HG03039 (cell line): ENCODE measurements around the gene DHRS7B.
"Not testable (repeated sequence)": the region's sequence is repeated elsewhere in the genome, so short reads cannot be mapped to it uniquely, and the experiment has no call there.

Experiments used
- ATAC-seq: cut with Tn5 transposase; IDR thresholded peaks from one replicate; pipeline ENCODE4 v1.9.1; 2021; ENCODE audit warnings: mild to moderate bottlenecking, moderate library complexity; ENCODE audit not compliant: unreplicated experiment

DHRS7B gene

DNA sequence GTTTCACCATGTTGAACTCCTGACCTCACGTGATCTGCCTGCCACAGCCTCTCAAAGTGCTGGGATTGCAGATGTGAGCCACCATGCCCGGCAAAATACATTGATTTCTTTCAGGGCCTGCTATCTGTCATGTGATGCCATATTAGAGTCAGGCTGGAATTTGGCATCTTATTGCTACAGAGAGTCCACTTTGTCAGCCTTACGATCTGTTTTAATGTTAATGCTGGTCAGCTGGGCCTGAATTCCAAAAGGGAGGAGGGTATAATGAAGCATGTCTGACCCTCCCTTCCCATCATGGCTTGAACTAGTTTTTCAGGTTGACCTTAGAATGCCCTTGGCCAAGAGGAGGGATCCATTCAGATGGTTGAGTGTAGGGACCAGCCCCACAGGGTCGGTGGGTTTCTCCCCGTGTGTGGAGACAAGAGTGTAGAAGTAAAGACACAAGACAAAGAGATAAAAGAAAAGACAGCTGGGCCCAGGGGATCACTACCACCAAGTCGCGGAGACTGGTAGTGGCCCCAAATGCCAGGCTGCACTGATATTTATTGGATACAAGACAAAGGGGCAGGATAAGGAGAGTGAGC, 19.6 kb upstream of the DHRS7B start:
- not testable (repeated sequence) for ATAC-seq

DNA sequence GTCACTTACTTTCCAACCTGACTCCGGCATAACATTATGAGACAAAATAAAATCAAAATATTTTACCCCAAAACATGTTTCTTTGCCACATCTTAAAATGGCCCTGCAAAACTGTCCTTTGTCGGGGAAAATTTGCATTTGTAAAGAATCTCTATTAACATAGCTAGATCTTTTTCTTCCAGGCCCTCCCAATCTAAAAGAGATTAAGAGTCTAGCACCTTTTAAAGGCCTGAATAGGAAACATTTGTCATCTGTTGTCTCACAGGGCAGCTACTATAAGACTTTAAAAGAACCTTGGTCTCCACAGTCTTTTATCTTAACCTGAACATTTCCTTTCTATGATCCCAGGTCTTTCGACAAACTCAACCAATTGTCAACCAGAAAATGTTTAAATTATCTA, 18.1 kb upstream of the DHRS7B start:
- ATAC-seq, result no peak

DNA sequence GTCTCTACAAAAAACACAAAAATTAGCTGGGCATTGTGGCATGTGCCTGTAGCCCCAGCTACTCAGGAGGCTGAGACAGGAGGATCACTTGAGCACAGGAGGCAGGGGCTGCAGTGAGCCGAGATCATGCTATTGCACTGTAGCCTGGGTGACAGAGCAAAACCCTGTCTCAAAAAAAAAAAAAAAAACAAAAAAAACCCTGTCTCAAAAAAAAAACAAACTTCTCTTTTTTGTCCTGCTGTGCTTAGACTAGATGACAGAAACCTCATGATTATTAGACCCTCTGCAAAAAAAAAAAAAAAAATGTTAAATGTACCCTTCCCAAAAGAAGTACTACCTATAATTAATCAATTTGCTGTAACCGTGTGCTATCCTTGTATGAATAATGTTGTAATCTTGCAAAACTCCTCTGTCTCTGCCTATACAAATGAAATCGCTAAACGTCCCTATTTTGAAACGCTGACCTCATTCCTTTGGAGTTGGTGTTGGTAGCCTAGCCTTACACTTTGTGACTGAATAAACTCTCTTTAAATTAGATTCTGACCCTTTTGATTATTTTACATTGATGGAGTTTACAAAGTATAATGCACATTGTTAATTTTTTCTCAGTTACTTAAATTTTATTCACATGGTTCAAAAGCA, 13.6 kb upstream of the DHRS7B start:
- ATAC-seq, result no peak

DNA sequence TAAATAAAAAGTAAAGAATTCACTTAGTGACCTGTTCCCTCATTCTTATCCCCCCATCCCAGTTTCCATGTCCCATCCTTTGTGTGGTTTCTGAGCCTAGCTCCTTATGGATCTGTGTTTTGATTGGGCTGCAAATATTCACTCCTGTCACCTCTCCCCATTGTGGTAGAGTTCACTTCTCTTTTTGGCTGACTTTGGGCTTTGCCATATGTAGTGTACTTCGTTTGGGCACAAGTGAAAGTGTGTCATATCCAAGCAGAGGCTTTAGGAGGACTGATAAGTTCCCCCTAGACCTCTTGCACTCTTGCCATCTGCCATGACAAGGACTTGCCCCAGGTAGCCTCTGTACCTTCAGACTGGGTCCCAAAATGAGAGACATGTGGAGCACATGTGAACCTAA, 13.0 kb upstream of the DHRS7B start:
- no peak for ATAC-seq

DNA sequence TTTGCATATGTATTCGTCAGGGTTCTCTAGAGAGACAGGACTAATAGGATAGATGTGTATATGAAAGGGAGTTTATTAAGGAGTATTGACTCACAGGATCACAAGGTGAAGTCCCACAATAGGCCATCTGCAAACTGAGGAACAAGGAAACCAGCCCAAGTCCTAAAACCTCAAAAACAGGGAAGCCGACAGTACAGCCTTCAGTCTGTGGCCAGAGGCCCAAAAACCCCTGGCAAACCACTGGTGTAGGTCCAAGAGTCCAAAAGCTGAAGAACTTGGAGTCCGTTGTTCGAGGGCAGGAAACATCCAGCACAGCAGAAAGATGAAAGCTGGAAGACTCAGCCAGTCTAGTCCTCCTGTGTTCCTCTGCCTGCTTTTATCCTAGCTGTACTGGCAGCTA, 12.0 kb upstream of the DHRS7B start:
- not testable (repeated sequence) for ATAC-seq

DNA sequence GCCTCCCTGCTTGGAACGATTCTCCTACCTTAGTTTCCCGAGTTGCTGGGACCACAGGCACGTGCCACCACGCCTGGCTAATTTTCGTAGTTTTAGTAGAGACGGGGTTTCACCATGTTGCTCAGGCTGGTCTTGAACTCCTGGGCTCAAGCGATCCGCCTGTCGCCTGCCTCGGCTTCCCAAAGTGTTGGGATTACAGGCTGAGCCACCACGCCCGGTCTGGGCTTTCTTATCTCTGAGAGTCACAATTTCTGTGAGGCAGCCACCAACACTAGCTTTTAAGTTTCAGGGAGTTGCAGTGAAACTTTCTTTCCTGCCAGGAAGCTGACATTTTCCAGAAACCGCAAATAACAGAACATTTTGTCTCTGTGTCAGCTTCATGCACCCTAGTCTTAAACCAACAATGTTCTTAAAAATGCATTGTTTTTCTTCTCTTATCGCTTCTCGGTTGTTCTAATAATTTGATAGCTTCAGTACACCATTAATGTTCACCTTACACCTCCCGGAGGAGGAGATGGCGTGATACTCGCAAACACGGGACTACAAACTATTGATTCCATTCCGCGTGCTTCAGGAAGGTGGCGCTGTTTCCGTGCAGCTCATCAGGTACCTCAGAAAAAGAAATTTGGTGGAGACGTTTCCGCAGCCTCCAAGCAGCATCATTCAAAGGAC, 7.4 kb upstream of the DHRS7B start:
- no peak for ATAC-seq

DNA sequence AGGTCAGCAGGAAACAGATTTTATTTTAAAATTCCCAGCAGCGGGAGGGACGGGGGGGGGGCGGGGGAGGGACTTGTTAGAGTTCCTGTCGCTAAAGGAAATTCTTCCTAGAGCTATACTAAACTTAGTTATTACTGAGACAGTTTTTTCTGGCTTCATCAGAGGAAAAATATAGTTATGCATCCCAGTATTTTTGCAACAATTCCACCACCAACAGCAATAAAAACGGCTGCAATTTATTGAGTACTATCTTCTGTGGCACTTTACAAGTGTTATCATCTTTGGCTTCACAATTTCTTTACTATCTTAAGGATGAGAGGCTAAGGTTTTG, 6.9 kb upstream of the DHRS7B start:
- ATAC-seq, result no peak

DNA sequence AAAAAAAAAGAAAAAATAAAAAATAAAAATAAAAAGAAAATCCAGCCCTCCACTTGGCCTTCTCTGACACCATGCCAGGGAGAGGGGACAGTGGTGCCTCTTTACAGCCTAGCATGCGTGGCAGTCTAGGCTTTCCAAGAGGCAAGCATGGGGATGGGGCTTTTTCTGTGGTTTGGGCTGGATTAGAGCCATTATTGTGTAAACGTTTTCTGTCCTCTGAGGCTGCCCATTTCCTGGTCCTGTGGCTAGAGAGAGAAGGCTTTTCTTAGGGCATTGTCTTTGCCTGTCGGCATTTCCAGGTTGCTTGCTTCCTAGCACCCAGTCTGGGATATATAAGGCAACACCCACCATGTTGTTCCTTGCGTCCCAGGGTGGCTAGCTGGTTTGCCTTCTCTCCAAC, 2.7 kb upstream of the DHRS7B start:
- ATAC-seq, result no peak

DNA sequence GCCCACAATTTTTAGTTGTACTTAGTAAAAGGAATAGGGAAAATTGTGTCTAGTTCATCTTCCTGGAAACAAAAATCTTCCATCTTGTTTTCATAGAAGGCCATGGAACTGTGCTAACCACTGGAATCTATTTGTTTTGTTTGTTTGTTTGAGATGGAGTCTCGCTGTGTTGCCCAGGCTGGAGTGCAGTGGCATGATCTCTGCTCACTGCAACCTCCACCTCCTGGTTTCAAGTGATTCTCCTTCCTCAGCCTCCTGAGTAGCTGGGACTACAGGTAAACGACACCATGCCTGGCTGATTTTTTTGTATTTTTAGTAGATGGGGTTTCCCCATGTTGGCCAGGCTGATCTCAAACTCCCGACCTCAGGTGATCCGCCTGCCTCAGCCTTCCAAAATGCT, 2.2 kb upstream of the DHRS7B start:
- ATAC-seq, result not testable (repeated sequence)

DNA sequence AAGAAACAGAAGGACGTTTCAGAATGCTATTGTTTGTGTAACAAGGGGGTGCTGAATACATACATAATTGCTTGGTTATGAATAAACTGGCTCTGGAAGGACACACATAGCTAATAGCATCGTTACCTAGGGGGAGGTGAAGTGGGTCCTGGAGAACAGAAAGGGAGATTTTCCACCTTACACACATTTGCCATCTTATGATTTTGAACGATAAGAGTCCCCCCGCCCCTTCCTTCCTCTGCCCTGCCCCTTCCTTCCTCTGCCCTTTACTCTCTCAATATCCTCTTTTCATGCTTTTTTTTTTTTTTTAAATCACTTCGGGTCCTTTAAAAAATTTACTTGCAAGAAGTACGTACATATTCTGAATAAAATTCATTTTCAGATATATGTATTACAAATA, 902 bp upstream of the DHRS7B start:
- no peak for ATAC-seq

DNA sequence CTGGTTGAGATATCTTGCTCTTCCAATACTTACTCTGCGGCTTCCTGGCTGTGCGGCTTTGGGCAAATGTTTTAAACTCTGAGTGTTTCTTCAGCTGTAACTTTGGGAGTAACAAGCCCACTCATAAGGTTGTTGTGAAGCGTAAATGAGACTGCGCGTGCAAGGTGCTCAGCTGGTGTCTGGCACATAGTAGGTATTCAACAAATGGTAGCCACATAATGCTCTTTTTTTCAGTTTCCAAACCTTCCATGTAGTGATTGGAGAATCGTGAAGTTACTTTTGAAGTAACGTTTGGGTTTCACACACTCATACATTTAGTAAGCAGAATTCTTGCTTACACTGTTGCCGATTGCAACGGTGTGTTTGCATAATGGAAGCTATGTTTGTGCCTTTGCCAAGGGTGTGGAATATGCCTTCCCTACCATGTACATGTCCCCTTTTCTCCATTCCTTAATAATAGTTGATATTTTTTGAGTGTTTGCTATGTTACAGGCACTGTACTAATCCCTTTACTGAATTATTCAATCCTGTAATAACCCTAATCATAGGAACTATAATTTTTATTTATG, 829 bp downstream of the DHRS7B start:
- no peak for ATAC-seq

DNA sequence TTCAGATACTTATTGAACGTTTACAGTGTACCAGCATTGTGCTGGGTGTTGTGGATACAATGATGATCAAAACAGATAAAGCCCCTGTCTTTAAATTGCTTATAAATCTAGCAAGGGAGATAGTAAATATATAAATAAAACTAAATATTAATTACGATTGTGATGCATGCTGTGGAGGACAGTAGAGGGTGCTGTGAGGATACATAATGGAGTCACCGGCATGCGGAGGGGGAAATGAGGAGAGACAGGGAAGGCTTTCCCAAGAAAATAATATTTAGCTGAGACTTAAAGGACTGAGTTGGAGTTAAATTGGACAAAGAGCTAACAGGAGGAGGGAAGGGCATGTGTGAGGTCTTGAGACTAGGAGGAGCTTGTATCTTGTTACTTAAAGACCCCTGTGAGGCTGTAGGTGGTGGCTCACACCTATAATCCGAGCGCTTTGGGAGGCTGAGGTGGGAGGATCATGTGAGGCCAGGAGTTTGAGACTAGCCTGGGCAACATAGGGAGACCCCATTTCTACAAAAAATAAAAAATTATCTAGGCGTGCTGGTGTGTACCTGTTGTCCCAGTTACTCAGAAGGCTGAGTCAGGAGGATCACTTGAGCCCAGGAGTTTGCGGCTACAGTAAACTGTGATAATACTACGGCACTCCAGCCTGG, 2.4 kb downstream of the DHRS7B start:
- no peak for ATAC-seq

DNA sequence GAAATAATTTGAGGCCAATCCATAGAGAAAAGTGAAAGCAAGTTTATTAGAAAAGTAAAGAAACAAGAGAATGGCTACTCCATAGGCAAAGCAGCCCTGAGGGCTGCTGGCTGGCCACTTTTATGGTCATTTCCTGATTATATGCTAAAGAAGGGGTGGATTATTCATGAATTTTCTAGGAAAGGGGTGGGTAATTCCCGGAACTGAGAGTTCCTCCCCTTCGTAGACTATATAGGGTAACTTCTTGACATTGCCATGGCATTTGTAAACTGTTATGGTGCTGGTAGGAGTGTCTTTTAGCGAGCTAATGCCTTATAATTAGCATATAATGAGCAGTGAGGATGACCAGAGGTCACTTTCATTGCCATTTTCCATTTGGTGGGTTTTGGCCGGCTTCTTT, 4.4 kb downstream of the DHRS7B start:
- no peak for ATAC-seq

DNA sequence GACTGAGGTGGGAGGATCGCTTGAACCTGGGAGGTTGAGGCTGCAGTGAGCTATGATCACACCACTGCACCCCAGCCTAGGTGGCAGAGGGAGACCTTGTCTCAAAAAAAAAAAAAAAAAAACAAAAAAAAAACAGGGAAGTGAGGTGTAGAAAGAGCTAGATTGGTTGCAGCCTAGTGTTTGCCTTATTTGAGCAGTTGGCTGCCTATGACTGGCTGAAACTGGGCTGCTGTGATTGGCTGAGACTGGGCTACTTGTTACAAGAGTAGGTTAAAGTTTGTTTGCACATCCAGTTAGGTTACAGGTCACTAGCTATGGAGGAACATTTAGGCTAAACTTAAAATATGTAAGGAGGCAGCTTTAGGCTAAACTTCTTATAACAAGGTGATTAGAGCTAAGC, 5.7 kb downstream of the DHRS7B start:
- no peak for ATAC-seq

DNA sequence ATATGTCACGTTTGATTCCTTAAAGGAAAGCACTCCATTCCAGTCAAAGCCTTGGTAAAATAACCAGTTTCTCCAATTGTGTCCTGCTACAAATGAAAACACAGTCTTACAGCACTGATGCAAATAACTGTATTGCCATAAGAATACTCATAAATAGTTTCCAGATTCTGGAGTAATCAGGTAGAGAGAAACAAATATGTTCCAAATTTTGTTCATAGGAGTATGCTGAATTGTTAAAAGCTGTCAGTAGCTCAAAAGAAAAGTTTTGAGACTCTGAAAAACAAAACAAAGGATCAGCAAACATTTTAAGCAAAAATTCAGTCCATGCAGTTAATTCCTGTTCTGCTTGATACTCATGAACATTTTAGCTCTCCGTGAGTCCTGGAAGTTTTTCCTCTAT, 7.8 kb downstream of the DHRS7B start:
- no peak for ATAC-seq

DNA sequence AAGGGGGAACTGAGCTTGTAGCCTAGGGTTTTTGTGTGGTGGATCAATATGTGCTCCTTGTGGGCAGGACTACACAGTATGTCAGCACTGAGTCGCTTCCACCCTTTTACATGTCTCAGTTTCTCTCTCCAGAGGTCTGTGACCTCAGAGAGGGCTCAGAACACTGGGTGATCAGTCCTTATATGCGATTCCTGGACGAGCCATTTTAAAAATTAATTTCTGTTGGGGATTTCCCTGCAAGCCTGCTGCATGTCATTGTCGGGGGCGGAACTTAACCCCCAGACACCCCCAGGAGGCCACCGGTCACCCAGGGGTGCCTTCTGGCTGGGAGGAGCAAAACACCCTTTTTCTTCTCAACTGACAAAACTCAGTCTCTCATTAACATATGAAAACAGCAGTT, 14.1 kb downstream of the DHRS7B start:
- no peak for ATAC-seq

DNA sequence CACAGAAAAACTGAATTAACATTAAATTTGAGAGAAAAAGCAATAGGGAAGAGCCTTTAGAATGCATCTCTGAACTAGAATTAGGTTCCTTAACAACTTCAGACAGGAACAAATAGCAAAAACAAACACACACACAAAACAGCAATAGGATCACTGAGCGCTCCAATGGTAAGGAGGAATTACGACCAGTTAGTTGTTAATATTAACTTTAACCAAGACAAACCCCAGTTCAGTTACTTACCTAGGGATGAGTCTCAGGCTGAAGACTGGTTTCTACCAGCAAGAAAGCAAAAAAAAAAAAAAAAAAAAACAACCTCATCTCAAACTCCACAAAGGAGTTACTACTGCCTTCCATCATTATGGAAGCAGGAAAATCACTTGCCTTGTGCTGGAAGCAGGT, 14.6 kb downstream of the DHRS7B start:
- no peak for ATAC-seq

DNA sequence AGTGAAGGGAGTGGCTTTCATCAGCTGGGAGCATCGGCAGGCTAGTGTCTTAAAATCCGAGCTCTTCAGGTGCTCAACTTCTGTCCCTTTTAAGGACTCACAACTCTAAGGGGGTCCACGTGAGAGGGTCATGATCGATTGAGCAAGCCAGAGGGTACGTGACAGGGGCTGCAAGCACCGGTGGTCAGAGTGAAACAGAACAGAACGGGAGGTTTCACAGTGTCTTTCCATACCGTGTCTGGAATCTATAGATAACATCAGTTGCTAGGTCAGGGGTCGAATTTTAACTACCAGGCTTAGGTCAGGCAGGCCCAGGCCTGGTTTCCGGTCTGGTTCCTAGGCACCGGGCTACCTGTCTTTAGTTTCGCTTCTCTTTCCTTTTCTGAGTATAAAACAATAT, 15.3 kb downstream of the DHRS7B start:
- not testable (repeated sequence) for ATAC-seq

DNA sequence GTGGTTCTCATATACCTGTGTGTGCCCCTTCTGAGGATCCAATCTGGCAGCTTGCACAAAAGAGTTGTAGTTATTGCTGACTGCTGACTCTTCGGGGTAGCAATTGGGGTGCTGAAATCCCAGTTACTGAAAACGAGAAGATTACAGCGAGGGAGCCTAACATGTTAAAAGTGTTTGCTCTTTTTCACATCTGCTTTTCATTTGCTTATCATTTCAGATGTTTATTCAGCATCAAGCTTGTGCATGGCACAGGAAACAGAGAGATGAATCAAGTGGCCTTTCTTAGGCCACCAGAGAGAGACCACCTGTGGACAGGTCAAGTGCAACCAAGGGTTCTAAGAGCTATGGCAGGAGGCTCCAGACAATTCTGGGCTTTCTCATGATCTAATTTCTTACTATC, 16.9 kb downstream of the DHRS7B start:
- no peak for ATAC-seq

DNA sequence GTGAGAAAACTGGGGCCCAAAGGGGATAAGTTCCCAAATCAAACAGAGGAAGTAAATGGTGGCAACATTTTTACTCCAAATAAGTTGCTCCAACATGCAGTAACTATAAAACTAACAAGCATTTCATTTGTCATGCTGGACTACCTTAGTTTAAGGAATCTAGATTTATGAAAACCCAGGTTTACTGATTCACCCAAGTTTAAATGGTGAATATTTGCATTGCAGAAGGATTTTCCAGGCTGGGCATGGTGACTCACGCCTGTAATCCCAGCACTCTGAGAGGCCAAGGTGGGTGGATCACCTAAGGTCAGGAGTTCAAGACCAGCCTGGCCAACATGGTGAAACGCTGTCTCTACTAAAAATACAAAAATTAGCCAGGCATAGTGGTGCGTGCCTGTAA, 17.5 kb downstream of the DHRS7B start:
- not testable (repeated sequence) for ATAC-seq

DNA sequence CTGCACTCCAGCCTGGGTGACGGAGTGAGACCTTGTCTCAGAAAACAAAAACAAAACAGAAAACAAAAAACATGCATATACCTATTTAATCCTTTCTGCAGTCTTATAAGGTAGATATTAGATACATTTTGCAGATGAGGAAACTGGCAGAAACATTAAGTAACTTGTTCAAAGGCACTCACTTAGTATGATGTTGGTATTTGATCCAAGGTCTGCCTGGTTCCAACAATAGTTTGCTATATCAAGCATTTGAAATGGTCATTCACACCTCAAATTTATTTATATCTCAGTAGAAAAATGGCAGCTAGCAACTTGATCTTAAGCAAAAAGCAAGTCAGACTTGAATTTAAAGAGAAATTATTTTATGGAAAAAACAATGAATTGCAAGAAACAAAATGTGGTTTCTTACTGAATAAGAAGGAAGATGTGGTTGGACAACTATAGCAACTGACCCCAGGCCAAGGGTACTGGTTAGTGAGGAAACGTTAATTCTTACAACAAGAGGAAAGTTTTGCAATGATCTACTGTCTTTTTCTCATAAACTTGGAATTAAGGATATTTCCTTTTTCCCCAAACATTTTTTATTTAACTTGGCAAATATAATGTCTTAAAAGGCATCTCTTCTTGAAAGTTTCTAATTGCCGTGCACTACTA, 19.7 kb downstream of the DHRS7B start:
- no peak for ATAC-seq
